OCI-LY7 (cell line): ENCODE measurements around the gene MTSS2.

Experiments
- EZH2phosphoT487 ChIP-seq: fragments of 200-600 bp; sonication (generic); IDR thresholded peaks from 2 replicates; pipeline ENCODE4 v1.6.1; 2018; ENCODE audit warnings: low read depth, borderline replicate concordance, mild to moderate bottlenecking, mixed run types, antibody characterized with exemption, low read length, moderate library complexity, mixed read lengths
- TF ChIP-seq, protein P1 (sequence below): fragments of 200-600 bp; sonication (generic); conservative IDR thresholded peaks from 2 replicates; pipeline ENCODE4 v1.5.1; 2014; ENCODE audit warnings: mild to moderate bottlenecking, antibody characterized with exemption, low read length, moderate library complexity, mixed read lengths

DNA sequence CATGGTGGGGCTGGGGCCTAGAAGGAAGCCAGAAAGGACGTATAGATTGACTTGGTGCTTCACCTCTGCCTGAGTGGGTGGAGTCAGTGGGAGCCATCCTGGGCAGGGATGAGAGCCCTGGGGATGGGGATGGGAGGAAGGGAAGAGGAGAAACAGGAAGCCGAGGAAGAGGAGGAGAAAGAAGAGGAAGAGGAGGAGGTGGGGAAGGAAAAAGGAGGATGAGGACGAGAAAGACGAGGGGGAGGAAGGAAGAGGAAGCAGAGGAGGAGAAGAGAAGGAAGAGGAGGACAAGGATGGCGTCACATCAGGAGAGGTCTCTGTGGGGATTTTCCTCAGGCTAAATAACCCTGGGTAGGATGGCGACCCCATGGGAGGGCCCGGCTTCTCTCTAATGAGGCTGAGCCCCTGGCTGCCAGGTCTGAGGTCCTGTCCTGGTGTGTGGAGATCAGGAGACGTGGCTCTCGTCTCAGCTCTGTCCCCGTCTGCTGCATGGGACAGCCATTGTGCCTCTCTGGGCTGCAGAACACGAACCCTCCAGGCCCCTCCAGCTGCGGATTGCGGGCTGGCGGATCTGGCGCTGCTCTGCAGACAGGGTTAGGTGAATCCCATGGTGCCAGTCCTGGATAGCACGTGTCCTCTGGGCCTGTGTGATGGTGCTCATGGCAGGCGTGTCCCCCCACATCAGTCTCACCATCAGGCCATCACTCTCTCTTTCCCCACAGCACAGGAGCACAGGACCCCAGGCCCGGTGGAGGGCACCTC, 35.5 kb upstream of the MTSS2 start:
- TF ChIP-seq, protein P1, sequence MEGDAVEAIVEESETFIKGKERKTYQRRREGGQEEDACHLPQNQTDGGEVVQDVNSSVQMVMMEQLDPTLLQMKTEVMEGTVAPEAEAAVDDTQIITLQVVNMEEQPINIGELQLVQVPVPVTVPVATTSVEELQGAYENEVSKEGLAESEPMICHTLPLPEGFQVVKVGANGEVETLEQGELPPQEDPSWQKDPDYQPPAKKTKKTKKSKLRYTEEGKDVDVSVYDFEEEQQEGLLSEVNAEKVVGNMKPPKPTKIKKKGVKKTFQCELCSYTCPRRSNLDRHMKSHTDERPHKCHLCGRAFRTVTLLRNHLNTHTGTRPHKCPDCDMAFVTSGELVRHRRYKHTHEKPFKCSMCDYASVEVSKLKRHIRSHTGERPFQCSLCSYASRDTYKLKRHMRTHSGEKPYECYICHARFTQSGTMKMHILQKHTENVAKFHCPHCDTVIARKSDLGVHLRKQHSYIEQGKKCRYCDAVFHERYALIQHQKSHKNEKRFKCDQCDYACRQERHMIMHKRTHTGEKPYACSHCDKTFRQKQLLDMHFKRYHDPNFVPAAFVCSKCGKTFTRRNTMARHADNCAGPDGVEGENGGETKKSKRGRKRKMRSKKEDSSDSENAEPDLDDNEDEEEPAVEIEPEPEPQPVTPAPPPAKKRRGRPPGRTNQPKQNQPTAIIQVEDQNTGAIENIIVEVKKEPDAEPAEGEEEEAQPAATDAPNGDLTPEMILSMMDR: no peak
- TF ChIP-seq EZH2phosphoT487: no peak
